Keratinocyte (primary cell): ENCODE data around the gene MRPS16. TPM values are rescaled to one million over a fixed set of nuclear protein-coding genes. Genes with fewer than 3 reads are reported as not detected.

Experiments used
- DNase-seq: peaks from one replicate; pipeline ENCODE4 v3.0.0-alpha.2; 2011; ENCODE audit warnings: low read depth, missing footprints, low spot score
- FAIRE-seq: peaks from 2 replicates; lab custom pipeline; 2011; peaks lifted over from hg19 to GRCh38; lab: Jason Lieb, UNC
- H2AFZ ChIP-seq: 2 replicates; pipeline ENCODE4 v1.6.0; 2012; ENCODE audit warnings: low read length, control low read depth, inconsistent platforms; ENCODE audit not compliant: control insufficient read depth
- H3K27ac ChIP-seq: 2 replicates; pipeline ENCODE4 v1.5.1; 2011; ENCODE audit warnings: low read length; ENCODE audit not compliant: control insufficient read depth, insufficient read depth
- H3K27me3 ChIP-seq: 3 replicates; pipeline ENCODE4 v1.6.0; 2011; ENCODE audit warnings: low read length; ENCODE audit not compliant: control insufficient read depth, insufficient read depth; ENCODE audit errors: extremely low read depth
- H3K36me3 ChIP-seq, 2 experiments: 2 replicates in 1 of 2; 3 replicates in 1 of 2; pipeline ENCODE4 v1.5.1; 2011; ENCODE audit warnings: low read length in 2 of 2, mild to moderate bottlenecking in 1 of 2; ENCODE audit not compliant: control insufficient read depth in 2 of 2, insufficient read depth in 2 of 2; ENCODE audit errors: extremely low read depth in 1 of 2
- H3K4me1 ChIP-seq: 3 replicates; pipeline ENCODE4 v1.5.1; 2011; ENCODE audit warnings: low read length; ENCODE audit not compliant: control insufficient read depth, insufficient read depth; ENCODE audit errors: extremely low read depth
- H3K4me2 ChIP-seq: 3 replicates; pipeline ENCODE4 v1.6.0; 2011; ENCODE audit warnings: low read depth, low read length; ENCODE audit not compliant: control insufficient read depth, insufficient read depth; ENCODE audit errors: extremely low read depth
- H3K4me3 ChIP-seq, 3 experiments: fragments of 200-600 bp in 1 of 3; sonication (generic) in 1 of 3; 2 replicates in 2 of 3; 3 replicates in 1 of 3; pipeline ENCODE4 v1.5.1; 2011 to 2016; ENCODE audit warnings: low read length in 3 of 3, mild to moderate bottlenecking in 3 of 3, control low read depth in 2 of 3, inconsistent platforms in 1 of 3, low read depth in 1 of 3, mixed read lengths in 1 of 3, mixed run types in 1 of 3, moderate library complexity in 1 of 3; ENCODE audit not compliant: control insufficient read depth in 2 of 3, insufficient read depth in 2 of 3; ENCODE audit errors: extremely low read depth in 1 of 3
- H3K79me2 ChIP-seq: 2 replicates; pipeline ENCODE4 v1.6.0; 2012; ENCODE audit warnings: low read length; ENCODE audit not compliant: control insufficient read depth, insufficient read depth
- H3K9ac ChIP-seq: 3 replicates; pipeline ENCODE4 v1.6.0; 2011; ENCODE audit warnings: low read length; ENCODE audit not compliant: control insufficient read depth, insufficient read depth; ENCODE audit errors: extremely low read depth
- H3K9me1 ChIP-seq: 3 replicates; pipeline ENCODE4 v1.6.0; 2011; ENCODE audit warnings: low read length; ENCODE audit not compliant: control insufficient read depth, insufficient read depth; ENCODE audit errors: extremely low read depth
- H3K9me3 ChIP-seq: 2 replicates; pipeline ENCODE4 v1.5.1; 2012; ENCODE audit warnings: low read depth, low read length; ENCODE audit not compliant: control insufficient read depth
- H4K20me1 ChIP-seq: 3 replicates; pipeline ENCODE4 v1.6.0; 2011; ENCODE audit warnings: low read length; ENCODE audit not compliant: control insufficient read depth, insufficient read depth; ENCODE audit errors: extremely low read depth
- CTCF ChIP-seq, 3 experiments: IDR thresholded peaks in 1 of 3; conservative IDR thresholded peaks in 1 of 3; optimal IDR thresholded peaks in 1 of 3; 2 replicates in 2 of 3; 3 replicates in 1 of 3; pipeline versions ENCODE3 to v1.5.1; 2011; ENCODE audit warnings: low read length in 3 of 3, mild to moderate bottlenecking in 3 of 3, moderate library complexity in 2 of 3, control low read depth in 1 of 3, inconsistent platforms in 1 of 3; ENCODE audit not compliant: insufficient read depth in 2 of 3; ENCODE audit errors: extremely low read depth in 1 of 3
- EZH2 ChIP-seq: IDR thresholded peaks from one replicate; pipeline ENCODE4 v1.6.1; 2012; ENCODE audit warnings: inconsistent platforms, mild to moderate bottlenecking, low read length, moderate library complexity
- dilution Hi-C: fragments of 300-500 bp; cut with MboI; formaldehyde crosslinking; loops from one replicate; pipeline ENCODE4 v1.7.0; 2020; ENCODE audit warnings: low sequenced_read_pairs; ENCODE audit not compliant: extremely low pct_ligation_motif_present
- polyA plus RNA-seq, 5 experiments: library from polyadenylated mRNA; depleted of rRNA in 3 of 5; stranded (reverse) in 3 of 5; stranded (forward) in 1 of 5; unstranded in 1 of 5; fragments of >200 nt; gene quantifications; 1 replicate in 1 of 5; 2 replicates in 3 of 5; 3 replicates in 1 of 5; pipeline versions ENCODE4 v1.2.1 to v1.2.3, GENCODE V29; 2011 to 2012; ENCODE audit warnings: missing spikeins in 2 of 5, low read depth in 1 of 5, low replicate concordance in 1 of 5

The MRPS16 gene
- polyA plus RNA-seq, 1 donor (not counting 4 experiments of a cell fraction or from before 2014, with no cell fraction given) = 79.2 TPM

GRCh38 chr10:73264423-73264822 is 12.0 kb upstream of the MRPS16 start:
- H3K9me3 ChIP-seq = no peaks in the 10 kb centered on the region
- DNase-seq = no peak
- H4K20me1 ChIP-seq = no peaks in the 10 kb centered on the region
- H3K27me3 ChIP-seq = no peaks in the 10 kb centered on the region
- no peak for TF ChIP-seq EZH2
- no peak for TF ChIP-seq CTCF (optimal IDR thresholded peaks at IDR 0.05 in 1 of 3, IDR thresholded peaks at IDR 0.05 in 1 of 3, conservative IDR thresholded peaks at IDR 0.05 in 1 of 3; ENCODE audit: extremely low read depth in 1 of 3, insufficient read depth in 2 of 3, low read length in 3 of 3)
- H3K79me2 ChIP-seq = no peaks in the 10 kb centered on the region
- H3K27ac ChIP-seq = no peak overlapping the region
- peaks cover 21% of the 10 kb centered on the region for H3K4me1 ChIP-seq
- H3K9me1 ChIP-seq = no peaks in the 10 kb centered on the region
- H2AFZ ChIP-seq = no peak overlapping the region
- dilution Hi-C loops = loop anchor here (25.0 kb wide), 1 partner anchor 123 kb away; no protein-coding TSS in a partner anchor
- no peak for FAIRE-seq
- H3K4me2 ChIP-seq = no peak overlapping the region
- H3K9ac ChIP-seq = no peak overlapping the region
- no peaks in the 10 kb centered on the region for H3K36me3 ChIP-seq
- no peak overlapping the region for H3K4me3 ChIP-seq

- Histone ChIP-seq H3K4me1 (peaks cover 17% of the 10 kb centered on the region), H3K9ac (no peak overlapping the region)
These were observed 11.4 kb upstream of the MRPS16 start for GRCh38 chr10:73263693-73264347.

More at GRCh38 chr10:73263693-73264347, 11.4 kb upstream of the MRPS16 start:
- DNase-seq = no peak
- H3K4me3 ChIP-seq = no peak overlapping the region
- no peak for FAIRE-seq
- no peaks in the 10 kb centered on the region for H3K27me3 ChIP-seq
- peak overlapping the region; percentile 89 for H3K27ac ChIP-seq
- H3K36me3 ChIP-seq = no peaks in the 10 kb centered on the region
- dilution Hi-C loops = loop anchor here (25.0 kb wide), 1 partner anchor 123 kb away; no protein-coding TSS in a partner anchor
- H3K9me1 ChIP-seq = no peaks in the 10 kb centered on the region
- no peaks in the 10 kb centered on the region for H3K79me2 ChIP-seq
- H2AFZ ChIP-seq = no peak overlapping the region
- TF ChIP-seq EZH2 (no peak), CTCF (optimal IDR thresholded peaks at IDR 0.05 in 1 of 3, IDR thresholded peaks at IDR 0.05 in 1 of 3, conservative IDR thresholded peaks at IDR 0.05 in 1 of 3; ENCODE audit: extremely low read depth in 1 of 3, insufficient read depth in 2 of 3, low read length in 3 of 3) (peak in 2 of 3 experiments; percentile 32 to 54)
- H3K4me2 ChIP-seq = no peak overlapping the region
- H3K9me3 ChIP-seq = no peaks in the 10 kb centered on the region
- no peaks in the 10 kb centered on the region for H4K20me1 ChIP-seq
